Activated CD4-positive, alpha-beta T cell treated with anti-CD3 and anti-CD28 coated beads, Interleukin-2, amount 50 U/mL, for 1 hour (primary cell): ENCODE results near the gene GRM1.

Experiments
- DNase-seq: peaks from one replicate; pipeline ENCODE4 v3.0.0-alpha.2; 2020

GRM1 gene

GRCh38 chr6:146336191-146336590 lies 307.3 kb downstream of the GRM1 start:
- DNase-seq, result no peak

- DNase-seq, result no peak
These were observed 308.5 kb downstream of the GRM1 start for GRCh38 chr6:146337376-146337775.

- no peak for DNase-seq
These were observed 310.9 kb downstream of the GRM1 start for GRCh38 chr6:146339716-146340115.

GRCh38 chr6:146341493-146342230 lies 312.8 kb downstream of the GRM1 start:
- DNase-seq, result no peak

GRCh38 chr6:146345598-146345997 lies 316.7 kb downstream of the GRM1 start:
- DNase-seq, result no peak

GRCh38 chr6:146347090-146347489 lies 318.2 kb downstream of the GRM1 start:
- no peak for DNase-seq

GRCh38 chr6:146347690-146348089 lies 318.8 kb downstream of the GRM1 start:
- DNase-seq, result no peak

- no peak for DNase-seq
These were observed 322.2 kb downstream of the GRM1 start for GRCh38 chr6:146351018-146351417.

GRCh38 chr6:146352163-146352562 lies 323.3 kb downstream of the GRM1 start:
- DNase-seq, result no peak

- DNase-seq, result no peak
These were observed 325.6 kb downstream of the GRM1 start for GRCh38 chr6:146354451-146354850.

GRCh38 chr6:146355521-146356100 lies 326.7 kb downstream of the GRM1 start:
- no peak for DNase-seq

GRCh38 chr6:146357578-146358430 lies 328.9 kb downstream of the GRM1 start:
- no peak for DNase-seq

GRCh38 chr6:146358431-146359046 lies 329.7 kb downstream of the GRM1 start:
- no peak for DNase-seq

GRCh38 chr6:146359131-146359530 lies 330.3 kb downstream of the GRM1 start:
- DNase-seq, result no peak

- no peak for DNase-seq
These were observed 332.5 kb downstream of the GRM1 start for GRCh38 chr6:146361128-146361924.

GRCh38 chr6:146363838-146364607 lies 335.2 kb downstream of the GRM1 start:
- DNase-seq, result no peak

- no peak for DNase-seq
These were observed 336.1 kb downstream of the GRM1 start for GRCh38 chr6:146364816-146365594.

GRCh38 chr6:146367061-146367460 lies 338.2 kb downstream of the GRM1 start:
- DNase-seq, result no peak

GRCh38 chr6:146369866-146370265 lies 341.0 kb downstream of the GRM1 start:
- DNase-seq, result no peak

- DNase-seq, result no peak
These were observed 352.6 kb downstream of the GRM1 start for GRCh38 chr6:146381486-146381885.
